Stomach (tissue), 9 donors: Measurements from ENCODE around the gene CDHR3. TPM values are rescaled to one million over a fixed set of nuclear protein-coding genes. Genes with fewer than 3 reads are reported as not detected.

Experiments used
- DNase-seq, 2 donors: peaks; one replicate each; pipeline versions ENCODE4 v3.0.0 to v3.0.0-alpha.2; 2013 to 2019
- H3K27ac ChIP-seq, 5 donors: fragments of 200-600 bp in 4 of 5; sonication (generic) in 4 of 5; one replicate each; pipeline ENCODE4 v1.5.1; 2013 to 2019; ENCODE audit warnings: mild to moderate bottlenecking in 1 of 5, moderate library complexity in 1 of 5
- H3K27me3 ChIP-seq, 3 donors: fragments of 200-600 bp; sonication (generic); one replicate each; pipeline ENCODE4 v1.5.1; 2017 to 2019; ENCODE audit warnings: mixed run types in 1 of 3
- H3K36me3 ChIP-seq, 4 donors: fragments of 200-600 bp; sonication (generic); 1 replicate in 3 of 4; 2 replicates in 1 of 4; pipeline ENCODE4 v1.5.1; 2016 to 2019
- H3K4me1 ChIP-seq, 4 donors: fragments of 200-600 bp; sonication (generic); one replicate each; pipeline ENCODE4 v1.5.1; 2016 to 2019
- H3K4me3 ChIP-seq, 4 donors: fragments of 200-600 bp; sonication (generic) in 3 of 4; one replicate each; pipeline ENCODE4 v1.5.1; 2016 to 2019; ENCODE audit warnings: mild to moderate bottlenecking in 1 of 4
- H3K9me3 ChIP-seq, 4 donors: fragments of 200-600 bp; sonication (generic); one replicate each; pipeline ENCODE4 v1.5.1; 2016 to 2019
- EP300 ChIP-seq: sonication (generic); formaldehyde crosslinking; IDR thresholded peaks from one replicate; pipeline ENCODE4 v1.6.1; 2017; ENCODE audit warnings: antibody characterized with exemption
- POLR2A ChIP-seq, 4 donors: fragments of 450-650 bp; IDR thresholded peaks; one replicate each; pipeline ENCODE4 v1.6.1; 2016; ENCODE audit warnings: antibody characterized with exemption in 4 of 4, control low read depth in 2 of 4, mild to moderate bottlenecking in 1 of 4, moderate library complexity in 1 of 4
- POLR2AphosphoS5 ChIP-seq, 3 donors: sonication (generic); formaldehyde crosslinking; IDR thresholded peaks; one replicate each; pipeline ENCODE4 v1.6.1; 2016; ENCODE audit warnings: antibody characterized with exemption in 3 of 3
- WGBS, 5 donors: extraction: QIAGEN DNeasy Blood & Tissue Kit in 3 of 5; methylation state at CpG; one replicate each; pipeline versions ENCODE4 v1.1.5 to v1.1.7; 2013 to 2018; 5-methylcytosine and 5-hydroxymethylcytosine counted together
- intact Hi-C: fragments of 100-400 bp; cut with DNase I; formaldehyde crosslinking; loops from one replicate; pipeline ENCODE4 v1.15.1; 2023; ENCODE audit warnings: low total_unique reads
- polyA plus RNA-seq, 3 donors: library from polyadenylated mRNA; stranded (reverse); fragments of 200-250 nt; gene quantifications; one replicate each; pipeline ENCODE4 v1.2.3, GENCODE V29; 2013
- total RNA-seq, 5 donors: library from RNA; depleted of rRNA; stranded (reverse); fragments of >200 nt; gene quantifications; one replicate each; pipeline versions ENCODE4 v1.1.0 to v1.2.3, GENCODE V29; 2014 to 2016
- TF ChIP-seq, protein P1 (sequence below), 7 experiments: fragments of 450-650 bp in 4 of 7; fragments of 200-600 bp in 3 of 7; sonication (generic) in 3 of 7; IDR thresholded peaks; one replicate each; pipeline ENCODE4 v1.5.1; 2016 to 2019; ENCODE audit warnings: antibody characterized with exemption in 7 of 7, control low read depth in 2 of 7, mild to moderate bottlenecking in 1 of 7
- donor health status: healthy with polysubstance abuse.
- donor health status: Bipolar disorder and iron deficiency.
- donor health status: healthy.

Gene CDHR3
- total and polyA plus RNA-seq, 8 donors = 1.2 to 62.5 (median 10.6) TPM

GRCh38 chr7:106062521-106062931 lies 99.5 kb downstream of the CDHR3 start:
- 38 to 62% (median 48%) methylated on average over 2 of the region's 2 CpGs for WGBS, 5 donors
- peak in 1 of 2 donors; percentile 60 for DNase-seq
- Histone ChIP-seq H3K27me3 (no peaks in the 10 kb centered on the region), H3K9me3 (no peaks in the 10 kb centered on the region), H3K36me3 (no peaks in the 10 kb centered on the region), H3K4me3 (no peak overlapping the region), H3K4me1 (peaks cover 49 to 72% (median 61%) of the 10 kb centered on the region in 4 donors), H3K27ac (peak overlapping the region; percentile 68 to 92 (median 84))
- intact Hi-C loops = loop anchor here (10.0 kb wide), 1 partner anchor 52 kb away; the partner anchor contains the start of gene SYPL1
- TF ChIP-seq EP300 (no peak), POLR2A (IDR thresholded peaks at IDR 0.05) (no peak), POLR2AphosphoS5 (IDR thresholded peaks at IDR 0.05) (no peak)
- TF ChIP-seq, protein P1, sequence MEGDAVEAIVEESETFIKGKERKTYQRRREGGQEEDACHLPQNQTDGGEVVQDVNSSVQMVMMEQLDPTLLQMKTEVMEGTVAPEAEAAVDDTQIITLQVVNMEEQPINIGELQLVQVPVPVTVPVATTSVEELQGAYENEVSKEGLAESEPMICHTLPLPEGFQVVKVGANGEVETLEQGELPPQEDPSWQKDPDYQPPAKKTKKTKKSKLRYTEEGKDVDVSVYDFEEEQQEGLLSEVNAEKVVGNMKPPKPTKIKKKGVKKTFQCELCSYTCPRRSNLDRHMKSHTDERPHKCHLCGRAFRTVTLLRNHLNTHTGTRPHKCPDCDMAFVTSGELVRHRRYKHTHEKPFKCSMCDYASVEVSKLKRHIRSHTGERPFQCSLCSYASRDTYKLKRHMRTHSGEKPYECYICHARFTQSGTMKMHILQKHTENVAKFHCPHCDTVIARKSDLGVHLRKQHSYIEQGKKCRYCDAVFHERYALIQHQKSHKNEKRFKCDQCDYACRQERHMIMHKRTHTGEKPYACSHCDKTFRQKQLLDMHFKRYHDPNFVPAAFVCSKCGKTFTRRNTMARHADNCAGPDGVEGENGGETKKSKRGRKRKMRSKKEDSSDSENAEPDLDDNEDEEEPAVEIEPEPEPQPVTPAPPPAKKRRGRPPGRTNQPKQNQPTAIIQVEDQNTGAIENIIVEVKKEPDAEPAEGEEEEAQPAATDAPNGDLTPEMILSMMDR (IDR thresholded peaks at IDR 0.05) = no peak

- WGBS, 5 donors = 49 to 71% (median 59%) methylated on average over 6 of the region's 6 CpGs
- Histone ChIP-seq H3K4me3 (no peak overlapping the region), H3K27ac (peak overlapping the region; percentile 68 to 92 (median 84)), H3K9me3 (no peaks in the 10 kb centered on the region), H3K36me3 (no peaks in the 10 kb centered on the region), H3K27me3 (no peaks in the 10 kb centered on the region), H3K4me1 (peaks cover 44 to 68% (median 56%) of the 10 kb centered on the region in 4 donors)
- no peak for TF ChIP-seq POLR2A (IDR thresholded peaks at IDR 0.05)
- DNase-seq = no peak
- intact Hi-C loops = loop anchor here (10.0 kb wide), 1 partner anchor 52 kb away; the partner anchor contains the start of gene SYPL1
Observed at GRCh38 chr7:106063024-106063423, 100.0 kb downstream of the CDHR3 start.

DNA sequence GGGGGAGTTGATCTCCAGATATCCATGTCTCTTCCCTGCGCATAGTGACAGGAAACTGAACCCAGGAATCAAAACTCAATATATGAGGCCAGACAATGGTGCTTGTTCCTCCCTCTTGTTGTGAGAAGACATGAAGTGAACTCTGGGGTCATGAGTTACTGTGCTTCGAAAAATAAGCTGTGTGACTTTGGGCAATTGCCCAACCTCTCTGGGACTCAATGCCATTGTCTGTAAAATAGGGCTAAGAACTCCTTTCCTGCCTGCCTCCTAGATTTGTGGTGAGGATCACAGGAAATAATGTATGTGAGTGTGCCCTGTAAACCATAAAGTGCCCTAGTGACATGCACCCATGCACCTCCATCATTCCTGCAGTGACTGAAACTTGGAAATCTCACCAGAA lies 100.6 kb downstream of the CDHR3 start:
- DNase-seq = no peak
- WGBS, 5 donors = 80 to 86% (median 82%) methylated on average over 2 of the region's 2 CpGs
- TF ChIP-seq, protein P1 (IDR thresholded peaks at IDR 0.05) = no peak
- TF ChIP-seq POLR2A (IDR thresholded peaks at IDR 0.05) (no peak), POLR2AphosphoS5 (IDR thresholded peaks at IDR 0.05) (no peak), EP300 (no peak)
- H3K4me3 ChIP-seq = no peak overlapping the region
- H3K36me3 ChIP-seq = no peaks in the 10 kb centered on the region
- no peaks in the 10 kb centered on the region for H3K27me3 ChIP-seq
- intact Hi-C loops = loop anchor here (10.0 kb wide), 1 partner anchor 51 kb away; the partner anchor contains the start of gene SYPL1
- peak overlapping the region; percentile 68 to 92 (median 84) for H3K27ac ChIP-seq
- no peaks in the 10 kb centered on the region for H3K9me3 ChIP-seq
- H3K4me1 ChIP-seq = peaks cover 41 to 68% (median 50%) of the 10 kb centered on the region in 4 donors

DNA sequence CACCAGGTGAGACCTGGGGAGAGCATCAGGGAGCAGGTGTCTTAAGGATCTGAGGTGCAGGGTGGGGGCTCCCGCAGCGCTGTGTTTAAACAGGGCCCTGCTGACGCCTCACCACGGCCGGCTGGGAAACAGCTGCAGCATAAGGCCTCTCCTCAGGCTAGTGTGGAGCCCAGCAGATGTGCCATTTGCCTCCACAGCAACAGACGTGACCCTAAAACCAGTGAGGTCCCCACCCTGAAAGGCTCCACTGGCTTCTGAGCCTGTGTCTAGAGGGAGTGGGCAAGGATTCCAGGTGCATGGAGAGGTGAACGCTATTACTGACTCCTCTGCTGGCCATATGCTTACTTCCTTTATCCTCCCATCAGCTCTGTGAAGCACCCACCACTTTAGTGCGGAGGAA lies 101.3 kb downstream of the CDHR3 start:
- TF ChIP-seq POLR2AphosphoS5 (IDR thresholded peaks at IDR 0.05) (no peak), EP300 (no peak), POLR2A (IDR thresholded peaks at IDR 0.05) (no peak)
- TF ChIP-seq, protein P1 (IDR thresholded peaks at IDR 0.05) = no peak
- Histone ChIP-seq H3K27ac (peak overlapping the region; percentile 77 to 92 (median 84)), H3K36me3 (no peaks in the 10 kb centered on the region), H3K27me3 (no peaks in the 10 kb centered on the region), H3K4me3 (no peak overlapping the region), H3K9me3 (no peaks in the 10 kb centered on the region), H3K4me1 (peaks cover 41 to 66% (median 50%) of the 10 kb centered on the region in 4 donors)
- WGBS, 5 donors = 69 to 82% (median 71%) methylated on average over 6 to 8 of the region's 8 CpGs
- intact Hi-C loops = loop anchor here (10.0 kb wide), 1 partner anchor 50 kb away; the partner anchor contains the start of gene SYPL1
- DNase-seq = no peak
